LNCAP (cell line): ENCODE results near the gene BACE2.

Experiments
- TF ChIP-seq, protein P1 (sequence below): fragments of 450-650 bp; IDR thresholded peaks from 2 replicates; pipeline ENCODE4 v1.5.1; 2017; ENCODE audit warnings: mild to moderate bottlenecking

BACE2 gene

DNA sequence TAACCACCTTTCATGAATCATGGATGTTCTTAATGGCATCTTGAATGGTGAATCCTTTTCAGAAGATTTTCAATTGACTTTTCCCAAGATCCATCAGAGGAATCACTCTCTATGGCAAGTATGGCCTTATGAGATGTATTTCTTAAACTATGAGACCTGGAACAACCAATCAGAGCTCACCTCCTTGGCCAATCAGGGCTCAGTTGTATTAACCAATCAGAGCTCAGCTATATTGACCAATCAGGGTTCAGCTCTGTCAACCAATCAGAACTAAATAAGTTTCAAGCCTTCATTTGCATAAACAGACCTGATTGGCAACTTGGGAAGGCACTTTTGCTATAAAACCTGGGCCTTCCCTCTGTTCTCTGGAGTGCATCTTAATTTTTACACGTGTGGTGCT is 135.0 kb downstream of the BACE2 start:
- TF ChIP-seq, protein P1, sequence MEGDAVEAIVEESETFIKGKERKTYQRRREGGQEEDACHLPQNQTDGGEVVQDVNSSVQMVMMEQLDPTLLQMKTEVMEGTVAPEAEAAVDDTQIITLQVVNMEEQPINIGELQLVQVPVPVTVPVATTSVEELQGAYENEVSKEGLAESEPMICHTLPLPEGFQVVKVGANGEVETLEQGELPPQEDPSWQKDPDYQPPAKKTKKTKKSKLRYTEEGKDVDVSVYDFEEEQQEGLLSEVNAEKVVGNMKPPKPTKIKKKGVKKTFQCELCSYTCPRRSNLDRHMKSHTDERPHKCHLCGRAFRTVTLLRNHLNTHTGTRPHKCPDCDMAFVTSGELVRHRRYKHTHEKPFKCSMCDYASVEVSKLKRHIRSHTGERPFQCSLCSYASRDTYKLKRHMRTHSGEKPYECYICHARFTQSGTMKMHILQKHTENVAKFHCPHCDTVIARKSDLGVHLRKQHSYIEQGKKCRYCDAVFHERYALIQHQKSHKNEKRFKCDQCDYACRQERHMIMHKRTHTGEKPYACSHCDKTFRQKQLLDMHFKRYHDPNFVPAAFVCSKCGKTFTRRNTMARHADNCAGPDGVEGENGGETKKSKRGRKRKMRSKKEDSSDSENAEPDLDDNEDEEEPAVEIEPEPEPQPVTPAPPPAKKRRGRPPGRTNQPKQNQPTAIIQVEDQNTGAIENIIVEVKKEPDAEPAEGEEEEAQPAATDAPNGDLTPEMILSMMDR, result no peak

DNA sequence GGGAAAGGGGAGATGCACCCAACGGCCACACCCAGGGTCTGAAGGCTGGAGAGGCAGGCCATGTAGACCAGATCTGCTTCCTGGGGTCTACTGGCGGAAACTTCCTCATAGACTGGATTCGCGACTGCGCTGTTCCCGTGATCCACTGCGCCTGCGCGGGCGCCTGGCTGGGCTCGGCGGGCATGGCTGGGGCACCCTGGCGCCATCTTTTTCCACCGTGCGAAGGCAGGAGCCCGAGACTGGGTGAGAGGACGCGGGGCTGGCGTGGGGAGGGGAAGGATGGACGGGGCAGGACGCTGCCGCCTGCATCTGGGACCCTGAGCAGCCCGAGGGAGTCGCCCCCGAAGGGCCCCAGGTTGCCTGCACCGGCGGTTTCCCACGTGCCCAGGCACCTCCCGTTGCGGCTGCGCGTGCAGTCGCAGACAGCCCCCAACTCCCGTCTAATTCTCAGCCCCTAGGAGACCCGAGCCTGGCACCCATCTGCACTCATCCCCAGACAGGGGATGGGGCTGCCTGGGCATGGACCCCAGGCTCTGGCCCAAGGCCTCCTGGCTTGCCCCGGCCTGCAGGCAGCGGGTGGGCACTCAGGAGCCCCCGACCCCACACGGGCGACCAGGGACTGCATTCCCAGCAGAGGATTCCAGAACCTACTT is 136.2 kb downstream of the BACE2 start:
- TF ChIP-seq, protein P1, result no peak

DNA sequence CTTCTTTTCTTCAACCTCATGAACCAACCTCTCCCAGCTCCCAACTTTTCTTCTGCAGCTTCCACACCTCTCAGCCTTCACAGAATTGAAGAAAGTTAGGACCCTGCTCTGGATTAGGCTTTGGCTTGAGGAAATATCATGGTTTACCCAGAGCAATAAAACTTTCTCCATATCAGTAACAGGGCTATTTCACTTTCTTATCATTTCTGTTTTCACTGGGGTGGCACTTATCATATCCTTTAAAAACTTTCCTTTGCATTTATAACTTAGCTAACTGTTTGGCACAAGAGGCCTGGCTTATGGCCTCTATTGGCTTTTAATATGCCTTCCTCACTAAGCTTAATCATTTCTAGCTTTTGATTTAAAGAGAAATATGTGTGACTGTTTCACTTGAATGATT is 139.3 kb downstream of the BACE2 start:
- TF ChIP-seq, protein P1, result no peak

DNA sequence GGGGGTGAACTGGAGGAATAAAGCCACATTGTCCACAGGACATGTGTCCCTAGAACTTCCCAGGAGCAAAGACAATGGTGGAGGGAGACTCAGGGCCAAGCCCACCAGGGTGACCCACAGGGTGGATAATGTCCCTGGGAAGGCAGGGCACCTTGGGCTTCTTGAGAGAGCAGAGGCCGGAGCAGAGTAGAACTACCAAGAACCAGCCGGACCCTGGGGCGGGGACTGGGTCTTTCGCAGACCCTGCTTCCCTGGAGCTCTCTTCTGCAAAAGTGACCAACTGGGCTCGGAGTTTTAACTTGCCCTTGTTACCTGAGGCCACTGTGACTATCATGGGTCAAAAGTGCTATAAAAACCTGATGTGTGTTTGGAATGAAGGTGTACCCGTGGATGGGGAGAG is 147.8 kb downstream of the BACE2 start:
- TF ChIP-seq, protein P1, result no peak

DNA sequence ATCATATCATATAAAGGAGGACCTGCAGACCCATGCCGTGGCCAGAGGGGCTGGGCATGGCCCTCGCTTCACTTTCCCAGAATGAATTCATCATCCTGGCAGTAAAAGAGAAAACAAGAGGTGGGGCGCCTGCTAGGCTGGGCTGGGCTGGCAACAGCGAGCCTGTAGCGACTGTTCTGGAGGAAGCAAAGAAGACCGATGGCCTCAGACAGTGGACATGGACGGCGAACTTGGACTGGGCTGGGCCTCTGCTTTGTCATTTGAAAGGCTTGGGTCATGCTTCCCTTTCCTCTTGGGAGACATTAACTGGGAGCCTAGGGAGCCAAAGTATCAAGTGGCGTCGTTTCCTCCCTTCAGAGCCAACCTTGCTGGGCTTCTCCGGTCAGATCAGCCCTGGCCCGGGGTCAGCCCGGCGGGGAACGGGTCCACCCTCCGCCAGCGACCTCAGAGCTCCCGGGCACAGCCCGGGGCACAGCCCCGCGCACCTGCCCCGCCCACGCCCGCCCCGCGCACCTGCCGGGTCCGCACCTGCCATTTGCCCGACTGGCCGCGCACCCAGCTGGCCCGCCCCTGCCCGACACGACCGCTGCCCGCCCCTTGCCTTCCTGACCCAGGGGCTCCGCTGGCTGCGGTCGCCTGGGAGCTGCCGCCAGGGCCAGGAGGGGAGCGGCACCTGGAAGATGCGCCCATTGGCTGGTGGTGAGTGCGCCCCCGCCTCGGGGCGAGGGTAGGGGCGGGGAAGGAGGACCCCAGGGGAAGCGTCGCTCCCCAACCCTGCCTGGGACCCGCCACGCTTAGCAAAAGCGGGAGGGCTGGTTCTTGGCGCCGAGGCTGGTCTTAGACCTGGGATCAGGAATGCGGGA is 148.5 kb downstream of the BACE2 start, which contains the start of gene FAM3B:
Gene FAM3B, plus strand, starts transcription at position 602 of the 863 bp plus-strand sequence. Its CDS starts 79 bp downstream, at position 681.
- TF ChIP-seq, protein P1, result no peak

DNA sequence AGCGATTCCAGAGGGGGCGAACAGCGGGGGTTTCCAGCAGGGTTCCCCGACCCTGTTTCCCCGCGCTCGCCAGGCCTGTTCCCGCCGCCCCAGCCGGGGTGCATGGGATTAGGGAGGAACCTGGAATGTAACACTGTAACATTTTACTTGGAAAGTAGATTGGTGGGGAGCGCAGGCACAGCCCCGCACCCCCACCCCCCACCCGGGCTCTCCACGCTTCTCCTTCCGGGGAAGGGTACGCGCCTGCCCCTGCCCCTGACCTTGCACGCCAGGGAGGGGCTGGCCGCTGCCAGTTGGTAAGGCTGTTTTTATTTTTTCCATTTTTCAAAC is 149.1 kb downstream of the BACE2 start:
- TF ChIP-seq, protein P1, result no peak

DNA sequence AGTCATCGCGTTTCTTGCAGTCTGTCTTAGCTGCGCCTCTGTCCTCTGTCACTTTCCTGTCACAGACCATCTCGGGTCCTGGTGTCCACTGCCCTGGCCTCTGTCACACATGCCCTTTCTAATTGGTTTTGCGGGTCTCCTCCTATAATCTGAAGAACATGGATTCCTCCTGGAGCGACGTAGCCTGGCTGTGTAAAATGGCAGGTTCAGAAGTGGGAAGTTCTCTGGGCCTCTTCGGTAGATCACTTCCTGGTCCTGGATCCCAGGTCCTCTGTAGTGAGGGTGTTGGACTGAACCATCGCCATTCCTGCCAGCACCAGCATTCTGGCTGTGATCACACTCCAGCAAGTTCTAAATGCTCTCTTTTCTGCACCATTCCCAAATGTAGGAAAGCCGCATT is 149.5 kb downstream of the BACE2 start:
- TF ChIP-seq, protein P1, result no peak
